ENCODE results near the gene LIMS2. TPM values are rescaled to one million over a fixed set of nuclear protein-coding genes. Genes with fewer than 3 reads are reported as not detected.

LIMS2 gene
- total RNA-seq, 1 donor from 2014 or later: 161 TPM

- Histone ChIP-seq H3K27ac (peak overlapping the region; percentile 73), H3K4me3 (no peak overlapping the region), H3K9me3 (no peaks in the 10 kb centered on the region), H3K36me3 (no peaks in the 10 kb centered on the region), H3K27me3 (no peaks in the 10 kb centered on the region), H3K4me1 (peaks cover 25% of the 10 kb centered on the region)
- DNase-seq: peak; percentile 54
- no peak for TF ChIP-seq CTCF (IDR thresholded peaks at IDR 0.05)
- intact Hi-C loops (cut with DNase I): no loop called here
- no peak for ATAC-seq
These were observed 14.2 kb downstream of the LIMS2 start for GRCh38 chr2:127661072-127661649.

- Histone ChIP-seq H3K27me3 (no peaks in the 10 kb centered on the region), H3K4me3 (no peak overlapping the region), H3K4me1 (peaks cover 25% of the 10 kb centered on the region), H3K27ac (peak overlapping the region; percentile 73), H3K9me3 (no peaks in the 10 kb centered on the region), H3K36me3 (no peaks in the 10 kb centered on the region)
- DNase-seq: peak; percentile 22
- no peak for ATAC-seq
- intact Hi-C loops (cut with DNase I): no loop called here
- no peak for TF ChIP-seq CTCF (IDR thresholded peaks at IDR 0.05)
These were observed 15.1 kb downstream of the LIMS2 start for GRCh38 chr2:127660291-127660578.

GRCh38 chr2:127659408-127660290, 15.7 kb downstream of the LIMS2 start:
- no peaks in the 10 kb centered on the region for H3K36me3 ChIP-seq
- no peak for TF ChIP-seq CTCF (IDR thresholded peaks at IDR 0.05)
- peaks cover 19% of the 10 kb centered on the region for H3K4me1 ChIP-seq
- H3K4me3 ChIP-seq: no peak overlapping the region
- H3K27ac ChIP-seq: peak overlapping the region; percentile 73
- H3K27me3 ChIP-seq: no peaks in the 10 kb centered on the region
- ATAC-seq (peak; percentile 56), DNase-seq (peak; percentile 62)
- no peaks in the 10 kb centered on the region for H3K9me3 ChIP-seq
- intact Hi-C loops (cut with DNase I): no loop called here

- Histone ChIP-seq H3K27me3 (no peaks in the 10 kb centered on the region), H3K9me3 (no peaks in the 10 kb centered on the region), H3K36me3 (no peaks in the 10 kb centered on the region), H3K4me1 (peaks cover 18% of the 10 kb centered on the region), H3K4me3 (no peak overlapping the region), H3K27ac (peak overlapping the region; percentile 73)
- DNase-seq (peak; percentile 54), ATAC-seq (no peak)
- no peak for TF ChIP-seq CTCF (IDR thresholded peaks at IDR 0.05)
- intact Hi-C loops (cut with DNase I): no loop called here
These were observed 16.5 kb downstream of the LIMS2 start for GRCh38 chr2:127658641-127659407.

GRCh38 chr2:127658146-127658545, 17.2 kb downstream of the LIMS2 start:
- DNase-seq: peak; percentile 28
- no peaks in the 10 kb centered on the region for H3K36me3 ChIP-seq

More at GRCh38 chr2:127658146-127658545, 17.2 kb downstream of the LIMS2 start:
- H3K27ac ChIP-seq: peak overlapping the region; percentile 73
- H3K27me3 ChIP-seq: no peaks in the 10 kb centered on the region
- no peak for ATAC-seq
- no peak overlapping the region for H3K4me3 ChIP-seq
- H3K9me3 ChIP-seq: no peaks in the 10 kb centered on the region
- intact Hi-C loops (cut with DNase I): no loop called here
- H3K4me1 ChIP-seq: peaks cover 12% of the 10 kb centered on the region
- no peak for TF ChIP-seq CTCF (IDR thresholded peaks at IDR 0.05)
